Endometrium (tissue), 2 donors: Measurements from ENCODE around the gene CYP4F12.
"Not testable (repeated sequence)": the region's sequence is repeated elsewhere in the genome, so short reads cannot be mapped to it uniquely, and the experiment has no call there.

ENCODE experiments used
- FAIRE-seq: peaks from 2 replicates; lab custom pipeline; 2012; peaks lifted over from hg19 to GRCh38; lab: Jason Lieb, UNC
- donor health status: control.
- donor health status: control.

The CYP4F12 gene

GRCh38 chr19:15672580-15673175 lies at the start of gene CYP4F12:
Gene CYP4F12 (plus strand): TSS chr19:15673087. CDS start chr19:15673530, 443 bp downstream.
- FAIRE-seq, result no peak

- FAIRE-seq, result no peak
These were observed 49.1 kb upstream of the CYP4F12 start for GRCh38 chr19:15623711-15624318.

GRCh38 chr19:15628236-15629002 lies 44.5 kb upstream of the CYP4F12 start:
- FAIRE-seq, result no peak

GRCh38 chr19:15629003-15629880 lies 43.6 kb upstream of the CYP4F12 start:
- no peak for FAIRE-seq

- no peak for FAIRE-seq
These were observed 41.1 kb upstream of the CYP4F12 start for GRCh38 chr19:15631817-15632216.

- no peak for FAIRE-seq
These were observed 39.6 kb upstream of the CYP4F12 start for GRCh38 chr19:15633082-15633835.

GRCh38 chr19:15634105-15634504 lies 38.8 kb upstream of the CYP4F12 start:
- FAIRE-seq, result no peak

GRCh38 chr19:15635016-15635805 lies 37.7 kb upstream of the CYP4F12 start:
- no peak for FAIRE-seq

GRCh38 chr19:15636026-15636425 lies 36.9 kb upstream of the CYP4F12 start:
- no peak for FAIRE-seq

- FAIRE-seq, result no peak
These were observed 33.3 kb upstream of the CYP4F12 start for GRCh38 chr19:15639596-15639995.

- FAIRE-seq, result no peak
These were observed 32.5 kb upstream of the CYP4F12 start, which contains the start of gene CYP4F3 for GRCh38 chr19:15640294-15640903. Gene CYP4F3 (plus strand): TSS chr19:15640897. CDS start chr19:15641416, 519 bp downstream.

GRCh38 chr19:15640904-15641597 lies 31.8 kb upstream of the CYP4F12 start:
- no peak for FAIRE-seq

GRCh38 chr19:15641901-15642491 lies 30.9 kb upstream of the CYP4F12 start:
- no peak for FAIRE-seq

GRCh38 chr19:15642807-15643206 lies 30.1 kb upstream of the CYP4F12 start:
- no peak for FAIRE-seq

GRCh38 chr19:15643387-15643786 lies 29.5 kb upstream of the CYP4F12 start:
- no peak for FAIRE-seq

GRCh38 chr19:15644066-15644741 lies 28.7 kb upstream of the CYP4F12 start:
- FAIRE-seq, result no peak

- FAIRE-seq, result no peak
These were observed 28.1 kb upstream of the CYP4F12 start for GRCh38 chr19:15644816-15645215.

- FAIRE-seq, result no peak
These were observed 23.4 kb upstream of the CYP4F12 start for GRCh38 chr19:15649526-15649925.

GRCh38 chr19:15650123-15650522 lies 22.8 kb upstream of the CYP4F12 start:
- FAIRE-seq, result not testable (repeated sequence)
